ENCODE measurements around the gene RAI1.

The RAI1 gene

DNA sequence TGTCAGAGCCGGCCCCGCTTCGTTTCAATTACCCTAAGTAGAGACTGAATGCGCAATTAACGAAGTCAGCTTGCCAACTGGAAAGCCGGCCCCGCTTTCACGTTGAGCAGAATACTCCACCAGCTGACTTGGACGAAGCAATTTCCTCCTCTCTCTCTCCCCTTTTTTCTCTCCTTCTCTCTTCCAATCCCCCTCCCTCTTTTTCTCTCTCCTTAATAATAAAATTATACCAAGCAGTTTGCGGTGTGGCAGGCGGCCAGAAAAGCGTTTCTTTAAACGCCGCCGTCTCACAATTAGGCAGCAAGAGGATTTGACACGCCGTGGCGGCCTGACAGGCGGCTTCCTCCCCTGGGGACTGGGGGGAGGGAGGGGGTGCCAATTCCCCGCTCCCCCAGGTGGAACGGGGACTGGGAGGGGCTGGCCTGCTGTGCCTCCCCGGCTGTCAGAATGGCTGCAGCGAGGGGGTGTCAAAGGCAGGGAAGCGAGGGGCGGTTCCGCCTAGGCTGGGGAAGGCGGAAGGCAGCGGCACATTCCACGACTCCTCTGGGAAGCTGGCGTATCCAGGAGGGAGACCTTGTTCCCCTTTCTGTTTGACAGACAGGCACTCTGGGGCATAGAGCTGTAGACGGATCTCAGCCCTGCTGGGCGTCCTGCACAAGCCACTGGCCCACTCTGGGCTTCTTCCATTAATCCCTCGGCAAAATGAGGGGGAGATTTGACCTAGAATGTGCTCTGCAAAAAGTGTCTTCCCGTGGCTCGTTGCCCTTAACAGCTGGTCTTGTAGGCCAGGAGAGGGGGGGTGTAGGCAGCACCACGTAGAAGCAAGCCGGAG, 102.8 kb downstream of the RAI1 start:
- no peak for DNase-seq (ENCODE audit: low read depth)

DNA sequence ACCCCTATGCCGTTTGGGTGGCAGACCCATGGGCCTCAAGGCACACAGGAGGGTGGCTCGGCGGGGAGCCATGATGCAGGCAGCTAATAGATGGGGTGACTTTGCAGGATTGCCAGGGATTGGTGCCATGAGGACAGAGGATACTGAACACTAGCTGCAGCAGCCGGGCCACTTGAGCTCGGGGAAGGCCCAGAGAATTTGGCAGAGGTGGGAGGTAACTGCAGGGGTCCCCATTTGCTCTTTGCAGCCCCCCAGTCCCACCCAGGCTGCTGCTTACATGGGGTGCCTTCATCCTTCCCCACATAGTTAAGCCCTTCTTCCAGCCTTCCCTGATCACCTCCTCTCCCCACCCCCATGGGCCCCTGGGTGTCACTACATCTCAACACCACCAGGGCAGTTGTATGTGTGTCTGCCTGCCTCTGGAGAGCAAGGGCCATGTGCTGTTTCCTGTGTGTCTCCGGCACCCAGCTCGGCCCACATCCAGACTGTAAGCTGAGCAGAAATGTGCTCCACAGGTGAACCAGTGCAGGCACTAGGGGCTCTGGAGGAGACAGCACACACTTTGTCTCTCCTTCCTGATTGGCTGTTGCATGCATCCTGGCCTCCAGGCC, 103.5 kb downstream of the RAI1 start:
- peak; percentile 57 for DNase-seq (ENCODE audit: low read depth)

DNA sequence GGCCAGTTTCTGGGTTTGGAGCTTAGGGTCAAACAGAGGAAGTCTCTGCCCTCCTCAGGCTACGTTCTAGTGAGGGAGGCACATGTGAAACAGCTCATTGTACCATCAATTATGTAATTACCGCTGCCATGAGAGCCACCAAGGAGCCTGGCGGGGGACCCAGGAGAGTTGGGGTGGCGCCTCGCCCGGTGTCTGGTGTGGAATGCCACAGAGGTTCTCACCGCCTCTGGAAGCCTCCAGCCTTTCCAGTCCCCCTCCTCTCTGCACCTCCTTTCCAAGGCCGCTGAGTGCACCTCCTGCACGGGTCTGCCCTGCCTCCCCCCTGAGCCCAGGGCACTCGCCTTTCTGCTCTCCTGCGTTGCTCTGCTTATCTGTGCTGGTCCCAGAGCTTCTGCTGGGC, 104.1 kb downstream of the RAI1 start:
- DNase-seq (ENCODE audit: low read depth), result no peak

DNA sequence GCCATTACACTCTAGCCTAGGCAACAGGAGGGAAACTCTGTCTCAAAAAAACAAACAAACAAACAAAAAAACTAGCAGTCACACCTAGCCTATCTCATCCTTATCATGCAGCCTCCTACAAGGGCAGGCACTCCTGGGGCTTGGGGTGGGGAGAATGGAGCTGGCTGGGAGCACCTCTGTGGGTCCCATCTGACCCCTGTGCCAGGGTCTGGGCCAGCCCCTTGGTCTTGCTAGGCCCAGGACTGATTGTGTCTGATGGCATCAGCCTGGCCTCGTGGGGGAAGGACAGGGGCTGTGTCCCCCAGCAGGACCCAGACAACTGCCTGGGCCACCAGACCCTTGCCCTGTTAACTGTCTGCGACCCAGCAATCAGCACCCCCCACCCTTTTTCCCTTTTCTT, 105.7 kb downstream of the RAI1 start:
- DNase-seq (ENCODE audit: low read depth), result no peak

DNA sequence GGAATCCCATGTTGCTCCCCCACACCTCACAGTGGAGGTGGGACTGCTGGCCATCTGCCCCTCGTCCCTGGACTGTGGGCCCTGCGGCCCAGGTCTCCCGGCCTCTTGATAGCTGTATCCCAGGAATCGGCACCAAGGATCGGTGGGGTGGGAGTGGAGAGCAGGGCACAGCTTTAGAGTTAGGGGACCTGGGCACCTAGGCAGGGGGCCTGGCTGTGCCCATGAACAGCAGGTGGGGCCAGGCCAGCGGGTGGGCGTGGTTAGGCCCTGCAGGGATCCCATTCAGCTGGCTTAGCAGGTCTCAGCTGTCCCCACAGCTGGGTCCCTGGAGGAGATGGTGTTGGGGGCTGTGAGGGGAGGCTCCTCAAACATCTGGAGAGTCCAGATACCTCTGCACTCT, 106.3 kb downstream of the RAI1 start:
- DNase-seq (ENCODE audit: low read depth), result no peak

DNA sequence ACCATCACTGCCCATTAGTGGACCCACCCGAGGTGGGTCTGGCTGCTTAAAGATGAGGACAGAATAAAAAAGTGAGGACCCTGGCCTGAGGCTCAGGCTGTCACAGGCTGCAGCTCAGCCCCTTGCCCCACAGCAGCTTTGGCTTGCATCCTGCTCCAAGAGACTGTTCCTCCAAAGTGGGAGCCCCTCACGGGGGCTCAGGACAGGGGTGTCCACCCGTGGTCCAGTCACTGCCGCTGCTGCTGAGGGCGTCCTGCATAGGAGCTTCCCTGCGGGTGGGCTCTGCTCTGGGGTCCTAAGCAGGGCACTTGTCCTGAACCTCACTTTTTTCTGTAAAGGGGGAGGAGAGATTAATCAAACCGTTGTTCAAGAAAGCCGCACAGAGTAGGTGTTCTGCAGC, 107.7 kb downstream of the RAI1 start:
- DNase-seq (ENCODE audit: low read depth), result no peak

DNA sequence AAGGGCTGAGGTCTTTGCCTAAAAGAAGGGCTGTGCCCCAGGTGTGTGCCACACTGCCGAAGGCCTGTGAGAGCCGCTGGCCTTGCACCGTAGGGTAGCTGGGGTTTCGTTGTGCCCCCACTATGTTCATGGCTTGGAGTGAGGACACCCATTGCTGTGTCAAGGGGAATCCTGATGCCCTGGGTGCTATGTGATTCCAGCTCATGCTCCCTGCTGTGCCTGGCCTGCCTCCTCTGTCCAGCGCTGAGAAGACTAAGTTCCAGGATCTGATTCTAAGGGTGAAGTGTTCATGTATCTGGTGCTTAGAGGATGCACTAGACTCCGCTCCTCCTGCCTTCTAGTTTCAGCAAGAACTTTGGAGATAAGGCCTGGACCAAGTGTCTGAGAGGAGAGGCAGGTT, 108.2 kb downstream of the RAI1 start:
- DNase-seq (ENCODE audit: low read depth), result no peak

DNA sequence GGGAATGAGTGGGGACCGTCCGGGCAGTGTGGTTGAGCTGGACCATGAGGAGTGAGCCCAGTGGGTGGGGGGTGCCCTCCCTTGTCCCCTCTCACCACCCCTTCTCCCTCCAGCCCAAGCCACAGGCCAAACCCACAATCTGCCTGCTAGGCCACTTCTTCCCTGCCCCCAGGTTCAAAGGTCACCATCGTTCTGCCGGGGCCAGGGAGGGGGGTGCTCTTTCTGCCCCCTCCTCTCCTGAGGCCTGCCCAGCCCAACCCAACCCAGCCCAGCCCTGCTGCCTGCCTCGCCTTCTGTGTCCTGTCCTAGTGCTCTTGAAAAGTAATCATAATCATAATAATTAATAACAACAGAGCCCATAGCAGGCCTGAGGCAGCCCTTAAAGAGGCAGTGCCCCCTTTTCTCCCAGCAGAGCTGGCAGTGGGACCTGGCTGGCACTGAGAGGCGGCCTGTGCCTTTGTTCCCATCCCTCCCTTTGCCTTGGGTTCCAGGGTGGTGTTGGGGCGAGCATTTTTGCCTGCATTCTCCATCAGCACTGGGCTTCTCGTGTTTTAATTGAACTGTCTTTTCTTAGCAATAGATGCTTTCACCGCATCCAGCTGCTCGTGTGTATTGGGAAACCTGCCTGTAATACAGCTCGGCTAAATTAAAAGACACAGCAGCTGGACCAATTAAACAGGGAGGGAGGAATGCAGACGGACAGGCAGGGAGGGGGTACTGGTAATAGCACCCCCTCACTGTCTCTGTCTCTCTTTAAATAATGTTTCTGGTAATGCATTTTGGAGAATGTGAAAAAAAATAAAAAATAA, 108.8 kb downstream of the RAI1 start:
- DNase-seq (ENCODE audit: low read depth), result no peak

DNA sequence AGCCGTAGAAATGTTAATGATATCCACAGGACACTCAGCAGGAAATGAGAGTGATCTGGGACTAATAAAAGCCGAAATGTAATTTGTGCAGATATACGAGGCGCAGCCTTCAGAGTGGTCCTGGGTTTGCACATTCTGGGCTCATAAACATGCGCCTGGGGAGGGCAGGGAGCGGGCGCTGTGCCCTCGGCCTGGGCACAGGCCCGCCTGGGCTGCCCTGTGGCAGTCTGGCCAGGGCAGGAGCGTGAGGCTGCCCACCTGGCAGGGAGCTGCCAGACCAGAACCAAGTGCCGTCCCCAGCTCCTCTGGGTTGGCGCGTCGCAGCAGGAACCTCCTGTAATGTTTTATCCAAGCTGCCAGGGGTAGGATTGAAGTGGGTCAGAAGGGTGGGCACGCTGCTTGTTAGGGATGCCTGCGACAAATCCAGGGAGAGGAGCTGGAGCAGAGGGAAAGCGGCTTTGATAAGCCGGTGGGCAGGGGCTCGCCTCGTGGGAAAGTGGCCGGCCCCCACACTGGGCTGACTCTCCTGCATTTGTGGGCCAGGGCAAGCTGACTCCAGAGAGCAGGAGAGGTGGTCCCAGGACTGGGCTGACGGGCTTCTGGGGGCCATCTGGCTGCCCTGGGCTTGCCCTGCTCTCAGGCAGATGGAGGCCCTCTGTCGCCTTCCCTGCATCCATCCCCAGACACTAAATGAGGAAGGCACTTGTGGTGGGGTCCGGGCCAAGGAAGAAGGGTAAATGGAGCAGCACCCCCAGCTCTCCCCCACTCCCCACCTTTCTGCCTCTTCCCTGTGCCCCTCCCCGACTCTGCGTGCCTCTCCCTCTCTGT, 109.6 kb downstream of the RAI1 start:
- no peak for DNase-seq (ENCODE audit: low read depth)

DNA sequence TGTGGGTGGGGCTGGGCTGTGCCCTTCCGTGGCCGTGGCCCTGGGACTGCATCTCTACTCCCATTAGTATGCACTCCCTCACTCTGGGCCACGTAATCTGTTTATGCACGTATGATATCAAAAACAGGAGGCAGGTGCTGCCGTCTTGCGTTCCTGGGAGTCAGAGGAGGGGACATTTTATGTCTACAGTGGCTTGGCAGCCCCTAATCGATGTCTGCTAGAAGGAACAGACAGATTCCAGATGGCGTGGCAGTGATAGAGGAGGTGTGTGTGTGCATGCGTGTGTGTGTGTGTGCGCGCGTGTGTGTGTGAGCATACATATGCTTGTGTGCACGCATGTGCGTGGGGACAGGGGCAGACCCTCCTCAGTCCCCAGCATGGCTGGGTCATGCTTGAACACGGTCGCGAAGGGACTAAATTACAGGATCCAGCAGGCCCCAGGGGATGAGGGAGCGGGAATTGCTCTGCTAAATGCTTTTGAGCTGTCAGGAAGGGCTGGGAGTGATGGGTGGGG, 110.8 kb downstream of the RAI1 start:
- DNase-seq (ENCODE audit: low read depth), result no peak

DNA sequence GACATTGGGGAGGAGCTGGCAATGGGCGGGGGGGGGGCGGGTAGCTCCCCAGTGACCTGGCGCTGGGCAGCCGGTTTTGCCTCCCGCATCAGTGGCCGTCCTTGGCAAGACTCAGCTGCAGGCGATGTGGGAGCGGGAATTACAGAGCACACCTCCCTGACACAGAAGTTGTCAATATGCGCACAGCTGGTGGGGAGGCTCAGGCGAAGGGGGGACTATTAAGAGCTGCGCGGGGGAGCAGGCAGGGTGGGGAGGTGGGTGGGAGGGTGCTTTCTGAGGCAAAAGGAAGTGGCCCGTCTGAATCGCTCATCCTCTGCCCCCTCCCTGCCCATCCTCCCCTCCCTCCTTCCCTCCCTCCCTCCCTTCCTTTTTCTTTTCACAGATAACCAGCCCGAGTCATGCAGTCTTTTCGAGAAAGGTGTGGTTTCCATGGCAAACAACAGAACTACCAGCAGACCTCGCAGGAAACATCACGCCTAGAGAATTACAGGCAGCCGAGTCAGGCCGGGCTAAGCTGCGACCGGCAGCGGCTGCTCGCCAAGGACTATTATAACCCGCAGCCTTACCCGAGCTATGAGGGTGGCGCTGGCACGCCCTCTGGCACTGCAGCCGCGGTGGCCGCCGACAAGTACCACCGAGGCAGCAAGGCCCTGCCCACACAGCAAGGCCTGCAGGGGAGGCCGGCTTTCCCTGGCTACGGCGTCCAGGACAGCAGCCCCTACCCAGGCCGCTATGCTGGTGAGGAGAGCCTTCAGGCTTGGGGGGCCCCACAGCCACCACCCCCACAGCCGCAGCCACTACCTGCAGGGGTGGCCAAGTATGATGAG, 111.5 kb downstream of the RAI1 start:
- peak; percentile 22 for DNase-seq (ENCODE audit: low read depth)

DNA sequence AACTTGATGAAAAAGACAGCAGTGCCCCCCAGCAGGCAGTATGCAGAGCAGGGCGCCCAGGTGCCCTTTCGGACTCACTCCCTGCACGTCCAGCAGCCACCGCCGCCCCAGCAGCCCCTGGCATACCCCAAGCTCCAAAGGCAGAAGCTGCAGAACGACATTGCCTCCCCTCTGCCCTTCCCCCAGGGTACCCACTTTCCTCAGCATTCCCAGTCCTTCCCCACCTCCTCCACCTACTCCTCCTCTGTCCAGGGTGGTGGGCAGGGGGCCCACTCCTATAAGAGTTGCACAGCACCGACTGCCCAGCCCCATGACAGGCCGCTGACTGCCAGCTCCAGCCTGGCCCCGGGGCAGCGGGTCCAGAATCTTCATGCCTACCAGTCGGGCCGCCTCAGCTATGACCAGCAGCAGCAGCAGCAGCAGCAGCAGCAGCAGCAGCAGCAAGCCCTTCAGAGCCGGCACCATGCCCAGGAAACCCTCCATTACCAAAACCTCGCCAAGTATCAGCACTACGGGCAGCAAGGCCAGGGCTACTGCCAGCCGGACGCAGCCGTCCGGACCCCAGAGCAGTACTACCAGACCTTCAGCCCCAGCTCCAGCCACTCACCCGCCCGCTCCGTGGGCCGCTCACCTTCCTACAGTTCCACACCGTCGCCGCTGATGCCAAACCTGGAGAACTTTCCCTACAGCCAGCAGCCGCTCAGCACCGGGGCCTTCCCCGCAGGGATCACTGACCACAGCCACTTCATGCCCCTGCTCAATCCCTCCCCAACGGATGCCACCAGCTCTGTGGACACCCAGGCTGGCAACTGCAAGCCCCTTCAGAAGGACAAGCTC, 112.3 kb downstream of the RAI1 start:
- no peak for DNase-seq (ENCODE audit: low read depth)

DNA sequence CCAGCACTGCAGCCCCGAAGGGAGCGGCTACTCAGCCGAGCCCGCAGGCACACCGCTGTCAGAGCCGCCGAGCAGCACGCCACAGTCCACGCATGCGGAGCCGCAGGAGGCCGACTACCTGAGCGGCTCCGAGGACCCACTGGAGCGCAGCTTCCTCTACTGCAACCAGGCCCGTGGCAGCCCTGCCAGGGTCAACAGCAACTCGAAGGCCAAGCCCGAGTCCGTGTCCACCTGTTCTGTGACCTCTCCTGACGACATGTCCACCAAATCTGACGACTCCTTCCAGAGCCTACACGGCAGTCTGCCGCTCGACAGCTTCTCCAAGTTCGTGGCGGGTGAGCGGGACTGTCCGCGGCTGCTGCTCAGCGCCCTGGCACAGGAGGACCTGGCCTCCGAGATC, 113.1 kb downstream of the RAI1 start:
- DNase-seq (ENCODE audit: low read depth), result no peak

DNA sequence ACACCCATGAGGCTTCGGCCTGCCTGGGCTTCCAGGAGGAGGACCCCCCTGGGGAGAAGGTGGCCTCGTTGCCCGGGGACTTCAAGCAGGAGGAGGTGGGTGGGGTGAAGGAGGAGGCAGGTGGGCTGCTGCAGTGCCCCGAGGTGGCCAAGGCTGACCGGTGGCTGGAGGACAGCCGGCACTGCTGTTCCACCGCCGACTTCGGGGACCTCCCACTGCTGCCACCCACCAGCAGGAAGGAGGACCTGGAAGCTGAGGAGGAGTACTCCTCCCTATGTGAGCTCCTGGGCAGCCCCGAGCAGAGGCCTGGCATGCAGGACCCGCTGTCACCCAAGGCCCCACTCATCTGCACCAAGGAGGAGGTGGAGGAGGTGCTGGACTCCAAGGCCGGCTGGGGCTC, 114.0 kb downstream of the RAI1 start:
- DNase-seq (ENCODE audit: low read depth), result no peak

DNA sequence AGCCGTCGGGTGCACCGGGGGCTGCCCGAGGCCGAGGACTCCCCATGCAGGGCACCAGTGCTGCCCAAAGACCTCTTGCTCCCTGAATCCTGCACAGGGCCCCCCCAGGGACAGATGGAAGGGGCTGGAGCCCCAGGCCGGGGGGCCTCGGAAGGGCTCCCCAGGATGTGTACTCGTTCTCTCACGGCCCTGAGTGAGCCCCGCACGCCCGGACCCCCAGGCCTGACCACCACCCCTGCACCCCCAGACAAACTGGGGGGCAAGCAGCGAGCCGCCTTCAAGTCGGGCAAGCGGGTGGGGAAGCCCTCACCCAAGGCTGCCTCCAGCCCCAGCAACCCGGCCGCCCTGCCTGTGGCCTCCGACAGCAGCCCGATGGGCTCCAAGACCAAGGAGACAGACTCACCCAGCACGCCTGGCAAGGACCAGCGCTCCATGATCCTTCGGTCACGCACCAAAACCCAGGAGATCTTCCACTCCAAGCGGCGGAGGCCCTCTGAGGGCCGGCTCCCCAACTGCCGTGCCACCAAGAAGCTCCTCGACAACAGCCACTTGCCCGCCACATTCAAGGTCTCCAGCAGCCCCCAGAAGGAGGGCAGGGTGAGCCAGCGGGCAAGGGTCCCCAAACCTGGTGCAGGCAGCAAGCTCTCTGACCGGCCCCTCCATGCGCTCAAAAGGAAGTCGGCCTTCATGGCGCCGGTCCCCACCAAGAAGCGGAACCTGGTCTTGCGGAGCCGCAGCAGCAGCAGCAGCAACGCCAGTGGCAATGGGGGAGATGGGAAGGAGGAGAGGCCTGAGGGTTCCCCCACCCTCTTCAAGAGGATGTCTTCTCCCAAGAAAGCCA, 114.9 kb downstream of the RAI1 start:
- no peak for DNase-seq (ENCODE audit: low read depth)

DNA sequence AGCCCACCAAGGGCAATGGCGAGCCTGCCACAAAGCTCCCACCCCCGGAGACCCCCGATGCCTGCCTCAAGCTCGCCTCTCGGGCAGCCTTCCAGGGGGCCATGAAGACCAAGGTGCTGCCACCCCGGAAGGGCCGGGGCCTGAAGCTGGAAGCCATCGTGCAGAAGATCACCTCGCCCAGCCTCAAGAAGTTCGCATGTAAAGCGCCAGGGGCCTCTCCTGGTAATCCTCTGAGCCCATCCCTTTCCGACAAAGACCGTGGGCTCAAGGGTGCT, 115.5 kb downstream of the RAI1 start:
- no peak for DNase-seq (ENCODE audit: low read depth)

DNA sequence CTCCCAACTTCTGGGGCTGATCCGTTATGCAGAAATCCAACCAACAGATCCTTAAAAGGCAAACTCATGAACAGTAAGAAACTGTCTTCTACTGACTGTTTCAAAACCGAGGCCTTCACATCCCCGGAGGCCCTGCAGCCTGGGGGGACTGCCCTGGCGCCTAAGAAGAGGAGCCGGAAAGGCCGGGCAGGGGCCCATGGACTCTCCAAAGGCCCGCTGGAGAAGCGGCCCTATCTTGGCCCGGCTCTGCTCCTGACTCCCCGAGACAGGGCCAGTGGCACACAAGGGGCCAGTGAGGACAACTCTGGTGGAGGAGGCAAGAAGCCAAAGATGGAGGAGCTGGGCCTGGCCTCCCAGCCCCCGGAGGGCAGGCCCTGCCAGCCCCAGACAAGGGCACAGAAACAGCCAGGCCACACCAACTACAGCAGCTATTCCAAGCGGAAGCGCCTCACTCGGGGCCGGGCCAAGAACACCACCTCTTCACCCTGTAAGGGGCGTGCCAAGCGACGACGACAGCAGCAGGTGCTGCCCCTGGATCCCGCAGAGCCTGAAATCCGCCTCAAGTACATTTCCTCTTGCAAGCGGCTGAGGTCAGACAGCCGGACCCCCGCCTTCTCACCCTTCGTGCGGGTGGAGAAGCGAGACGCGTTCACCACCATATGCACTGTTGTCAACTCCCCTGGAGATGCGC, 116.0 kb downstream of the RAI1 start:
- no peak for DNase-seq (ENCODE audit: low read depth)

DNA sequence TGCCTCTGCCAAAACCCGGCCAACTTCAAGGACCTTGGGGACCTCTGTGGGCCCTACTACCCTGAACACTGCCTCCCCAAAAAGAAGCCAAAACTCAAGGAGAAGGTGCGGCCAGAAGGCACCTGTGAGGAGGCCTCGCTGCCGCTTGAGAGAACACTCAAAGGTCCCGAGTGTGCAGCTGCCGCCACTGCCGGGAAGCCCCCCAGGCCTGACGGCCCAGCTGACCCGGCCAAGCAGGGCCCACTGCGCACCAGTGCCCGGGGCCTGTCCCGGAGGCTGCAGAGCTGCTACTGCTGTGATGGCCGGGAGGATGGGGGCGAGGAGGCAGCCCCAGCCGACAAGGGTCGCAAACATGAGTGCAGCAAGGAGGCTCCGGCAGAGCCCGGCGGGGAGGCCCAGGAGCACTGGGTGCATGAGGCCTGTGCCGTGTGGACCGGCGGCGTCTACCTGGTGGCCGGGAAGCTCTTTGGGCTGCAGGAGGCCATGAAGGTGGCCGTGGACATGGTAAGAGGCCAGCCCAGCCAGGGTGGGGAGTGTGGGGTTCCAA, 116.8 kb downstream of the RAI1 start:
- no peak for DNase-seq (ENCODE audit: low read depth)
